SK-N-SH (cell line): ENCODE results near the gene GBP7. TPM values are rescaled to one million over a fixed set of nuclear protein-coding genes. Genes with fewer than 3 reads are reported as not detected.

Source experiments
- CTCF ChIA-PET: fragments of 300-600, 350-600 bp; formaldehyde crosslinking; extraction: SDS; loops from one replicate; lab custom pipeline; 2021; lab: Yijun Ruan, JAX
- POLR2A ChIA-PET: fragments of 350-600 bp; sonication (Branson Sonifier 250); formaldehyde crosslinking; extraction: SDS; loops from one replicate; lab custom pipeline; 2020; ENCODE audit warnings: antibody characterized with exemption, inconsistent platforms; lab: Yijun Ruan, JAX
- DNase-seq: peaks from one replicate; pipeline ENCODE4 v3.0.0; 2012
- H2AFZ ChIP-seq: fragments of 200-600 bp; sonication (generic); 2 replicates; pipeline ENCODE4 v1.8.1; 2016; ENCODE audit warnings: antibody characterized with exemption, mild to moderate bottlenecking, low read depth
- H3F3A ChIP-seq: fragments of 200-600 bp; sonication (generic); replicated peaks from 2 replicates; pipeline ENCODE3; 2016; ENCODE audit warnings: antibody characterized with exemption, mild to moderate bottlenecking; ENCODE audit not compliant: insufficient read depth
- H3K27ac ChIP-seq, 2 experiments: fragments of 200-500 bp in 1 of 2; fragments of 200-600 bp in 1 of 2; sonication (Bioruptor generic) in 1 of 2; sonication (generic), shearing (Covaris generic) in 1 of 2; 2 replicates each; pipeline versions ENCODE4 v1.5.1 to v1.6.1; 2014 to 2016; ENCODE audit warnings: low read depth in 2 of 2, inconsistent platforms in 1 of 2, low read length in 1 of 2, mild to moderate bottlenecking in 1 of 2, mixed read lengths in 1 of 2
- H3K27me3 ChIP-seq: fragments of 200-600 bp; sonication (generic), shearing (Covaris generic); 2 replicates; pipeline ENCODE4 v1.6.1; 2016; ENCODE audit warnings: mixed run types; ENCODE audit not compliant: insufficient read depth
- H3K36me3 ChIP-seq, 2 experiments: fragments of 200-500 bp in 1 of 2; fragments of 200-600 bp in 1 of 2; sonication (Bioruptor generic) in 1 of 2; sonication (generic) in 1 of 2; replicated peaks in 1 of 2; 2 replicates each; pipeline versions ENCODE3 to v1.5.1; 2014 to 2016; ENCODE audit warnings: low read length in 1 of 2, mild to moderate bottlenecking in 1 of 2; ENCODE audit not compliant: insufficient read depth in 2 of 2, control insufficient read depth in 1 of 2
- H3K4me1 ChIP-seq, 2 experiments: fragments of 200-500 bp in 1 of 2; fragments of 200-600 bp in 1 of 2; sonication (Bioruptor generic) in 1 of 2; sonication (generic), shearing (Covaris generic) in 1 of 2; 2 replicates each; pipeline versions ENCODE4 v1.5.1 to v1.6.1; 2014 to 2016; ENCODE audit warnings: low read depth in 1 of 2, low read length in 1 of 2, mixed run types in 1 of 2; ENCODE audit not compliant: insufficient read depth in 2 of 2, control insufficient read depth in 1 of 2
- H3K4me2 ChIP-seq: fragments of 200-600 bp; sonication (generic), shearing (Covaris generic); 2 replicates; pipeline ENCODE4 v1.6.1; 2017; ENCODE audit warnings: mixed run types
- H3K4me3 ChIP-seq, 2 experiments: fragments of 200-500 bp in 1 of 2; fragments of 200-600 bp in 1 of 2; sonication (Bioruptor generic) in 1 of 2; sonication (generic), shearing (Covaris generic) in 1 of 2; 2 replicates each; pipeline versions ENCODE4 v1.5.1 to v1.8.1; 2014 to 2016; ENCODE audit warnings: low read depth in 2 of 2, inconsistent platforms in 1 of 2, low read length in 1 of 2, mild to moderate bottlenecking in 1 of 2, mixed read lengths in 1 of 2, moderate library complexity in 1 of 2
- H3K79me2 ChIP-seq: fragments of 200-600 bp; sonication (generic); 2 replicates; pipeline ENCODE4 v1.8.1; 2017; ENCODE audit warnings: mild to moderate bottlenecking; ENCODE audit not compliant: insufficient read depth
- H3K9ac ChIP-seq: fragments of 200-600 bp; sonication (generic); 2 replicates; pipeline ENCODE4 v1.6.1; 2017; ENCODE audit warnings: mixed run types
- H3K9me2 ChIP-seq: fragments of 200-600 bp; sonication (generic); 2 replicates; pipeline ENCODE4 v1.6.1; 2017; ENCODE audit warnings: mixed run types
- H3K9me3 ChIP-seq: fragments of 200-600 bp; sonication (generic); 2 replicates; pipeline ENCODE4 v1.6.1; 2017; ENCODE audit warnings: mixed run types, mild to moderate bottlenecking, moderate library complexity
- H4K20me1 ChIP-seq: fragments of 200-600 bp; sonication (generic); 2 replicates; pipeline ENCODE4 v1.6.1; 2017; ENCODE audit warnings: mild to moderate bottlenecking, mixed run types; ENCODE audit not compliant: insufficient read depth
- EZH2phosphoT487 ChIP-seq: fragments of 200-600 bp; sonication (generic); IDR thresholded peaks from 2 replicates; pipeline ENCODE4 v1.6.1; 2017; ENCODE audit warnings: low read depth, mixed run types, mild to moderate bottlenecking, antibody characterized with exemption, moderate library complexity, borderline replicate concordance
- FOSL2 ChIP-seq: IDR thresholded peaks from 2 replicates; pipeline ENCODE4 v1.4.0; 2012; ENCODE audit warnings: low read depth, mild to moderate bottlenecking, moderate library complexity, borderline replicate concordance
- FOXJ3 ChIP-seq: sonication (generic); formaldehyde crosslinking; IDR thresholded peaks from 2 replicates; pipeline ENCODE4 v1.5.1; 2020; ENCODE audit warnings: mild to moderate bottlenecking, missing genetic modification reagents
- JUND ChIP-seq: IDR thresholded peaks from 2 replicates; pipeline ENCODE4 v1.4.0; 2012
- RAD21 ChIP-seq: IDR thresholded peaks from 2 replicates; pipeline ENCODE4 v1.6.1; 2012; ENCODE audit warnings: mild to moderate bottlenecking, low read length
- RXRA ChIP-seq: IDR thresholded peaks from 2 replicates; pipeline ENCODE4 v1.4.0; 2012; ENCODE audit warnings: low read depth, mild to moderate bottlenecking, borderline replicate concordance
- SIN3A ChIP-seq: IDR thresholded peaks from 2 replicates; pipeline ENCODE4 v1.6.1; 2012; ENCODE audit warnings: low read depth, mild to moderate bottlenecking, low read length, moderate library complexity, borderline replicate concordance
- SMC3 ChIP-seq: IDR thresholded peaks from 2 replicates; pipeline ENCODE4 v1.6.1; 2012; ENCODE audit warnings: low read depth, low read length, improper control_type of control experiment
- TCF12 ChIP-seq: IDR thresholded peaks from 2 replicates; pipeline ENCODE4 v1.4.0; 2012
- YY1 ChIP-seq: IDR thresholded peaks from 2 replicates; pipeline ENCODE4 v1.4.0; 2012; ENCODE audit warnings: low read depth, mild to moderate bottlenecking
- WGBS: methylation state at CpG from one replicate; pipeline ENCODE4 v1.1.6; 2017; ENCODE audit warnings: low lambda C conversion rate; 5-methylcytosine and 5-hydroxymethylcytosine counted together
- polyA plus RNA-seq, 3 experiments: library from polyadenylated mRNA; depleted of rRNA; stranded (reverse); fragments of >200 nt; gene quantifications; 2 replicates each; pipeline ENCODE4 v1.2.3, GENCODE V29; 2012
- TF ChIP-seq, protein P1 (sequence below): fragments of 150-350 bp; IDR thresholded peaks from 2 replicates; pipeline ENCODE4 v1.6.1; 2017; ENCODE audit warnings: antibody characterized with exemption, low read length, low read depth, borderline replicate concordance
- TF ChIP-seq, protein P2 (sequence below): IDR thresholded peaks from 2 replicates; pipeline ENCODE4 v1.4.0; 2012; ENCODE audit warnings: low read depth, borderline replicate concordance
- TF ChIP-seq, protein P3 (sequence below): fragments of 200-600 bp; sonication (generic); IDR thresholded peaks from 2 replicates; pipeline ENCODE4 v1.6.1; 2017; ENCODE audit warnings: antibody characterized with exemption, mild to moderate bottlenecking, moderate library complexity
- TF ChIP-seq, protein P4 (sequence below): IDR thresholded peaks from 2 replicates; pipeline ENCODE4; 2012
- TF ChIP-seq, protein P5 (sequence below): IDR thresholded peaks from 2 replicates; pipeline ENCODE4 v1.4.0; 2012; ENCODE audit warnings: low read depth, borderline replicate concordance
- TF ChIP-seq, protein P6 (sequence below): IDR thresholded peaks from 2 replicates; pipeline ENCODE4 v1.4.0; 2012; ENCODE audit warnings: low read depth

Gene GBP7
- polyA plus RNA-seq, 1 of the 3 experiments (the other 2 are of a cell fraction) = not detected

DNA sequence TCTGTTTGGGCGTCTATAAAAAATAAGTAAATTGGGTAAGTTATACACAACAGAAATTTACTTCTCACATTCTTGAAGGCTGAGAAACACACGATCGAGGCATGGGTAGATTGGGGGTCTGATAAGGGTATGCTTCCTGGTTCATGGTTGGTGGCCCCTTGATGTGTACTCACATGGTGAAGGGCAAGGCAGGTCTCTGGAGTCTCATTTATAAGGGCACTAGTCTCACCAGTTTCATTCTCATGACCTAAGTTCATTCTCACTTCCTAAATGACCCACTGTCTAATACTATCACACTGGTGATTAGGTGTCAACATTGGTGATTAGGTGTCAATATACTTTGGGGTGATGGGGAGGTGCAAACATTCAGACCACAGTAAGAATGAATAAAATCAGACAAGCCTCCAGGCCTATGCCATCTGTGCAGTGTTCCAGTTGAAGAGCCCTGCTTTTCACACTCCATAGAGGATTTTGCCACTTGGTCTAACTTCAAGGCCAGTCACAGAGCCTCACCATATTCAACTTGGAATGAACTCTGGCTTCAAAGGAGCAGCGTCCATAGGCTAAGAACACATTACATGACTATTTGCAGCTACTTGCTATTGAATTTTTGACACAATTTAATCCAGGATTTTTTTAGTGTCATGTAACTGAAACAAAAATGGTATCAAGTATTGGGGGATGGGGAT, 25.4 kb upstream of the GBP7 start:
- H3K4me1 ChIP-seq = peaks cover 11 to 17% of the 10 kb centered on the region in 2 experiments; a peak in 3 of 4 replicates
- H3K27me3 ChIP-seq = no peaks in the 10 kb centered on the region
- peak; percentile 18 for DNase-seq
- H3K4me3 ChIP-seq = no peak overlapping the region
- H3K79me2 ChIP-seq = no peaks in the 10 kb centered on the region
- 26% methylated on average over 4 of the region's 4 CpGs for WGBS
- H3K4me2 ChIP-seq = no peak overlapping the region
- H4K20me1 ChIP-seq = no peaks in the 10 kb centered on the region
- peaks cover 5% of the 10 kb centered on the region; the same call in 1 of the 2 replicates for H3K9me3 ChIP-seq
- no peaks in the 10 kb centered on the region for H3K36me3 ChIP-seq
- no peaks in the 10 kb centered on the region for H3K9me2 ChIP-seq
- H2AFZ ChIP-seq = no peak overlapping the region; the same call in 1 of the 2 replicates
- TF ChIP-seq SMC3 (no peak), JUND (no peak)
- TF ChIP-seq, protein P1, sequence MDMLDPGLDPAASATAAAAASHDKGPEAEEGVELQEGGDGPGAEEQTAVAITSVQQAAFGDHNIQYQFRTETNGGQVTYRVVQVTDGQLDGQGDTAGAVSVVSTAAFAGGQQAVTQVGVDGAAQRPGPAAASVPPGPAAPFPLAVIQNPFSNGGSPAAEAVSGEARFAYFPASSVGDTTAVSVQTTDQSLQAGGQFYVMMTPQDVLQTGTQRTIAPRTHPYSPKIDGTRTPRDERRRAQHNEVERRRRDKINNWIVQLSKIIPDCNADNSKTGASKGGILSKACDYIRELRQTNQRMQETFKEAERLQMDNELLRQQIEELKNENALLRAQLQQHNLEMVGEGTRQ = no peak
- TF ChIP-seq, protein P2, sequence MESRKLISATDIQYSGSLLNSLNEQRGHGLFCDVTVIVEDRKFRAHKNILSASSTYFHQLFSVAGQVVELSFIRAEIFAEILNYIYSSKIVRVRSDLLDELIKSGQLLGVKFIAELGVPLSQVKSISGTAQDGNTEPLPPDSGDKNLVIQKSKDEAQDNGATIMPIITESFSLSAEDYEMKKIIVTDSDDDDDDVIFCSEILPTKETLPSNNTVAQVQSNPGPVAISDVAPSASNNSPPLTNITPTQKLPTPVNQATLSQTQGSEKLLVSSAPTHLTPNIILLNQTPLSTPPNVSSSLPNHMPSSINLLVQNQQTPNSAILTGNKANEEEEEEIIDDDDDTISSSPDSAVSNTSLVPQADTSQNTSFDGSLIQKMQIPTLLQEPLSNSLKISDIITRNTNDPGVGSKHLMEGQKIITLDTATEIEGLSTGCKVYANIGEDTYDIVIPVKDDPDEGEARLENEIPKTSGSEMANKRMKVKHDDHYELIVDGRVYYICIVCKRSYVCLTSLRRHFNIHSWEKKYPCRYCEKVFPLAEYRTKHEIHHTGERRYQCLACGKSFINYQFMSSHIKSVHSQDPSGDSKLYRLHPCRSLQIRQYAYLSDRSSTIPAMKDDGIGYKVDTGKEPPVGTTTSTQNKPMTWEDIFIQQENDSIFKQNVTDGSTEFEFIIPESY = no peak
- CTCF ChIA-PET = interaction anchor here (1.1 kb wide), 1 partner anchor 53 kb away, joined by 3 read pairs; no protein-coding TSS in a partner anchor
- H3K27ac ChIP-seq = peak overlapping the region in 1 of 2 experiments; percentile 95; a peak in 2 of 4 replicates
- POLR2A ChIA-PET = no interaction called here
- no peak overlapping the region for H3K9ac ChIP-seq
- H3F3A ChIP-seq = peaks cover 5% of the 10 kb centered on the region

DNA sequence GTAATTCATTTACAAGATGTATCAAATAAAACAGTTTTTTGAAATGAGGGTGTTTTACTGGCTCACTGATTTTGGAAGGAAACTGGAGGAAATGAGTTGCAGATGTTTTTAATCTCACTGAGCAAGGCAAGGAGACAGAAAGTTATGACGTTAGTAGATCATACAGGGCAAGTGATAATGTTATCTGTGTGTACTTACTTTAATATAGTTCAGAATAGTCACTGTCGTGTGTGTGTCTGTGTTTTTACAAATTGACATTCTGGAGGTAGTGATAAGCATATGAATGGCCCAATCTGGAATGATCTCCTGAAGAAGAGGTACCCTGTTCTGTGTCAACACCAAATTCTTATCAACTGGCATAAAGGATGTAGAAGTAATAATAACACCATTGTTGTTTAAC, 24.9 kb upstream of the GBP7 start:
- 5% methylated on average over 2 of the region's 2 CpGs for WGBS
- peak; percentile 65 for DNase-seq
- Histone ChIP-seq H3K27ac (peak overlapping the region in 1 of 2 experiments; percentile 95; a peak in 2 of 4 replicates), H3F3A (peaks cover 5% of the 10 kb centered on the region), H3K27me3 (no peaks in the 10 kb centered on the region), H3K9me2 (no peaks in the 10 kb centered on the region), H3K9me3 (peaks cover 5% of the 10 kb centered on the region; the same call in 1 of the 2 replicates), H3K36me3 (no peaks in the 10 kb centered on the region), H3K4me3 (no peak overlapping the region), H4K20me1 (no peaks in the 10 kb centered on the region), H3K4me2 (no peak overlapping the region), H3K79me2 (no peaks in the 10 kb centered on the region), H2AFZ (no peak overlapping the region), H3K4me1 (peaks cover 11 to 17% of the 10 kb centered on the region in 2 experiments; a peak in 3 of 4 replicates), H3K9ac (no peak overlapping the region)
- POLR2A ChIA-PET = no interaction called here
- CTCF ChIA-PET = interaction anchor here (1.2 kb wide), 1 partner anchor 115 kb away, joined by 3 read pairs; no protein-coding TSS in a partner anchor
- no peak for TF ChIP-seq FOSL2
- TF ChIP-seq, protein P3, sequence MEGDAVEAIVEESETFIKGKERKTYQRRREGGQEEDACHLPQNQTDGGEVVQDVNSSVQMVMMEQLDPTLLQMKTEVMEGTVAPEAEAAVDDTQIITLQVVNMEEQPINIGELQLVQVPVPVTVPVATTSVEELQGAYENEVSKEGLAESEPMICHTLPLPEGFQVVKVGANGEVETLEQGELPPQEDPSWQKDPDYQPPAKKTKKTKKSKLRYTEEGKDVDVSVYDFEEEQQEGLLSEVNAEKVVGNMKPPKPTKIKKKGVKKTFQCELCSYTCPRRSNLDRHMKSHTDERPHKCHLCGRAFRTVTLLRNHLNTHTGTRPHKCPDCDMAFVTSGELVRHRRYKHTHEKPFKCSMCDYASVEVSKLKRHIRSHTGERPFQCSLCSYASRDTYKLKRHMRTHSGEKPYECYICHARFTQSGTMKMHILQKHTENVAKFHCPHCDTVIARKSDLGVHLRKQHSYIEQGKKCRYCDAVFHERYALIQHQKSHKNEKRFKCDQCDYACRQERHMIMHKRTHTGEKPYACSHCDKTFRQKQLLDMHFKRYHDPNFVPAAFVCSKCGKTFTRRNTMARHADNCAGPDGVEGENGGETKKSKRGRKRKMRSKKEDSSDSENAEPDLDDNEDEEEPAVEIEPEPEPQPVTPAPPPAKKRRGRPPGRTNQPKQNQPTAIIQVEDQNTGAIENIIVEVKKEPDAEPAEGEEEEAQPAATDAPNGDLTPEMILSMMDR = no peak
- TF ChIP-seq YY1 = no peak
- TF ChIP-seq RAD21 = 0 out of 2 replicates have a peak, but pooled peaks have one; percentile 25
- TF ChIP-seq, protein P4, sequence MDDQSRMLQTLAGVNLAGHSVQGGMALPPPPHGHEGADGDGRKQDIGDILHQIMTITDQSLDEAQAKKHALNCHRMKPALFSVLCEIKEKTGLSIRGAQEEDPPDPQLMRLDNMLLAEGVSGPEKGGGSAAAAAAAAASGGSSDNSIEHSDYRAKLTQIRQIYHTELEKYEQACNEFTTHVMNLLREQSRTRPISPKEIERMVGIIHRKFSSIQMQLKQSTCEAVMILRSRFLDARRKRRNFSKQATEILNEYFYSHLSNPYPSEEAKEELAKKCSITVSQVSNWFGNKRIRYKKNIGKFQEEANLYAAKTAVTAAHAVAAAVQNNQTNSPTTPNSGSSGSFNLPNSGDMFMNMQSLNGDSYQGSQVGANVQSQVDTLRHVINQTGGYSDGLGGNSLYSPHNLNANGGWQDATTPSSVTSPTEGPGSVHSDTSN = no peak
- peak; percentile 77 for TF ChIP-seq TCF12
- TF ChIP-seq, protein P5, sequence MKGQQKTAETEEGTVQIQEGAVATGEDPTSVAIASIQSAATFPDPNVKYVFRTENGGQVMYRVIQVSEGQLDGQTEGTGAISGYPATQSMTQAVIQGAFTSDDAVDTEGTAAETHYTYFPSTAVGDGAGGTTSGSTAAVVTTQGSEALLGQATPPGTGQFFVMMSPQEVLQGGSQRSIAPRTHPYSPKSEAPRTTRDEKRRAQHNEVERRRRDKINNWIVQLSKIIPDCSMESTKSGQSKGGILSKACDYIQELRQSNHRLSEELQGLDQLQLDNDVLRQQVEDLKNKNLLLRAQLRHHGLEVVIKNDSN = no peak
- no peak for TF ChIP-seq SMC3
- TF ChIP-seq EZH2phosphoT487 = no peak
- TF ChIP-seq FOXJ3 (CRISPR knock-in tag) = peak; percentile 92
- TF ChIP-seq, protein P6, sequence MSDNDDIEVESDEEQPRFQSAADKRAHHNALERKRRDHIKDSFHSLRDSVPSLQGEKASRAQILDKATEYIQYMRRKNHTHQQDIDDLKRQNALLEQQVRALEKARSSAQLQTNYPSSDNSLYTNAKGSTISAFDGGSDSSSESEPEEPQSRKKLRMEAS = no peak
- no peak for TF ChIP-seq SIN3A
- TF ChIP-seq, protein P2 = no peak
- no peak for TF ChIP-seq RXRA
